GM12872 (cell line): ENCODE measurements around the gene GYPA.
"Not testable (repeated sequence)": the region's sequence is repeated elsewhere in the genome, so short reads cannot be mapped to it uniquely, and the experiment has no call there.

ENCODE experiments used
- CTCF ChIP-seq: IDR thresholded peaks from 3 replicates; pipeline ENCODE4 v1.5.1; 2011; ENCODE audit warnings: low read depth, mild to moderate bottlenecking, low read length, moderate library complexity; ENCODE audit not compliant: insufficient read depth

GYPA gene

GRCh38 chr4:144140594-144141295 lies at the start of gene GYPA:
Gene GYPA (minus strand): TSS chr4:144140718. CDS start chr4:144140635, 83 bp downstream.
- TF ChIP-seq CTCF, result not testable (repeated sequence)

- no peak for TF ChIP-seq CTCF
Observed at GRCh38 chr4:144190009-144190408, 49.5 kb upstream of the GYPA start.

GRCh38 chr4:144189121-144189520 lies 48.6 kb upstream of the GYPA start:
- TF ChIP-seq CTCF, result no peak

GRCh38 chr4:144185086-144185485 lies 44.6 kb upstream of the GYPA start:
- no peak for TF ChIP-seq CTCF

- TF ChIP-seq CTCF, result no peak
Observed at GRCh38 chr4:144183165-144183564, 42.6 kb upstream of the GYPA start.

GRCh38 chr4:144181391-144181790 lies 40.9 kb upstream of the GYPA start:
- no peak for TF ChIP-seq CTCF

GRCh38 chr4:144179152-144179739 lies 38.7 kb upstream of the GYPA start:
- no peak for TF ChIP-seq CTCF
